Raji (cell line): ENCODE results near the gene HIC1.

Experiments
- POLR2A ChIP-seq: IDR thresholded peaks from 2 replicates; pipeline ENCODE4 v1.6.1; 2011; ENCODE audit warnings: low read depth, low read length, control low read depth; ENCODE audit not compliant: insufficient read depth

HIC1 gene

GRCh38 chr17:2108170-2108569 is 53.3 kb downstream of the HIC1 start:
- TF ChIP-seq POLR2A, result no peak

DNA sequence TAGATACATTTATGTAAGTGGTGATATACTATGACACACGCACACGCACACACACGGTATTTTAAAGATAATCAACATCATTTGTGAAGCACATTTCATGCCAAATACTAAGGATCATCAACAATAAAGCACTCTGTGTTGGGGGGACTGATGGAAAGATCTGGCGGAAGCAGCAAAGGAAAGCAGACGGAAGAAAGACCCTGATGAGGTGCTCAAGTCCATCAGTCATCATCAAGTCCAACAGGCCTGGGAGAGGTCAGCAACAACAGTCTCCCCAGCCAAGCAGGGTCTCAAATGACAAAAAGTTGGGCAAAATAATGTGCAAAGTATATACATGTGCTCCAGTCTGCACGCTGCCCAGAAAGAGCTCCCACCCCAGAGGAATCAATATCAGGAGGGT is 55.5 kb downstream of the HIC1 start:
- TF ChIP-seq POLR2A, result no peak

- TF ChIP-seq POLR2A, result no peak
Observed at GRCh38 chr17:2111691-2112090, 56.8 kb downstream of the HIC1 start.
